Ishikawa (cell line): ENCODE measurements around the gene RTN4IP1.

ENCODE experiments used
- CREB1 ChIP-seq: IDR thresholded peaks from 2 replicates; pipeline ENCODE4 v1.6.1; 2012; ENCODE audit warnings: low read depth
- EGR1 ChIP-seq: IDR thresholded peaks from 2 replicates; pipeline ENCODE4 v1.6.1; 2012
- EP300 ChIP-seq: IDR thresholded peaks from 2 replicates; pipeline ENCODE4 v1.6.1; 2012; ENCODE audit warnings: borderline replicate concordance
- NFIC ChIP-seq: IDR thresholded peaks from 2 replicates; pipeline ENCODE4 v1.6.1; 2012
- RAD21 ChIP-seq: IDR thresholded peaks from 2 replicates; pipeline ENCODE4 v1.6.1; 2012; ENCODE audit warnings: low read depth
- TAF1 ChIP-seq: IDR thresholded peaks from 2 replicates; pipeline ENCODE4 v1.6.1; 2012; ENCODE audit warnings: low read depth, mild to moderate bottlenecking
- TCF12 ChIP-seq: IDR thresholded peaks from 2 replicates; pipeline ENCODE4 v1.6.1; 2012; ENCODE audit warnings: low read depth
- YY1 ChIP-seq: IDR thresholded peaks from 2 replicates; pipeline ENCODE4 v1.6.1; 2012; ENCODE audit warnings: low read depth
- TF ChIP-seq, protein P1 (sequence below): IDR thresholded peaks from 2 replicates; pipeline ENCODE4 v1.6.1; 2012
- TF ChIP-seq, protein P2 (sequence below): IDR thresholded peaks from 2 replicates; pipeline ENCODE4 v1.6.1; 2012; ENCODE audit warnings: low read depth, mild to moderate bottlenecking

DNA sequence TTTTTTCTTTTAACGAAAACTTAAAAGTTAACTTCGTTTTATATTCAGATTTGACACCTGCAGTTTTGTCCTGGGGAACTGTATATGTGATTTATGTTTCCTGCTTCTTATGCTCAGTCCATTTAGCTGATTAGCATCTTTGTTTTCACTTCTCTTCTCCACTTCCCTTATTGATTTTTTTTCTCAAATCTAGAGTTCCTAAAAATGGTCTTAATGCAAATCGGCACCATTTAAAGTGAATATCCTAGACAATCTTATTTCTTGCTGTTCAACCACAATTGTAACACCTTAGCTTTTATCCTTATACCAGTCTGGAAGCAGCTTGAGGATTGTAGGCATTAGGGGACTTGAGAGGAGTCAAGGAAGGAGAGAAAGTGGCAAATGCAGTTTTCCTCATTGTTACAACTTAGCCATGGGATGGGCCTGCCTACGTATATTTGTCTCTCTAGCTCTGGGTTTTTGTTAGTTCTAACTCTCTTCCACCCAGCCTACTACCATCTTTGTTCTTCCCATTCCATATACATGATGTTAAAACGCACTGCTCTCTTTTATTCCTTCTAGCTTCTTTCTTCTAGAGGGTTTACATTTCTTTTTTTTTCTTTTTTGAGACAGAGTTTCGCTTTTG, 8.5 kb upstream of the RTN4IP1 start:
- TF ChIP-seq EGR1 (no peak), CREB1 (no peak), YY1 (no peak), EP300 (no peak), TCF12 (no peak), TAF1 (no peak), NFIC (no peak), RAD21 (no peak)
- TF ChIP-seq, protein P1, sequence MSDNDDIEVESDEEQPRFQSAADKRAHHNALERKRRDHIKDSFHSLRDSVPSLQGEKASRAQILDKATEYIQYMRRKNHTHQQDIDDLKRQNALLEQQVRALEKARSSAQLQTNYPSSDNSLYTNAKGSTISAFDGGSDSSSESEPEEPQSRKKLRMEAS, result no peak
- TF ChIP-seq, protein P2, sequence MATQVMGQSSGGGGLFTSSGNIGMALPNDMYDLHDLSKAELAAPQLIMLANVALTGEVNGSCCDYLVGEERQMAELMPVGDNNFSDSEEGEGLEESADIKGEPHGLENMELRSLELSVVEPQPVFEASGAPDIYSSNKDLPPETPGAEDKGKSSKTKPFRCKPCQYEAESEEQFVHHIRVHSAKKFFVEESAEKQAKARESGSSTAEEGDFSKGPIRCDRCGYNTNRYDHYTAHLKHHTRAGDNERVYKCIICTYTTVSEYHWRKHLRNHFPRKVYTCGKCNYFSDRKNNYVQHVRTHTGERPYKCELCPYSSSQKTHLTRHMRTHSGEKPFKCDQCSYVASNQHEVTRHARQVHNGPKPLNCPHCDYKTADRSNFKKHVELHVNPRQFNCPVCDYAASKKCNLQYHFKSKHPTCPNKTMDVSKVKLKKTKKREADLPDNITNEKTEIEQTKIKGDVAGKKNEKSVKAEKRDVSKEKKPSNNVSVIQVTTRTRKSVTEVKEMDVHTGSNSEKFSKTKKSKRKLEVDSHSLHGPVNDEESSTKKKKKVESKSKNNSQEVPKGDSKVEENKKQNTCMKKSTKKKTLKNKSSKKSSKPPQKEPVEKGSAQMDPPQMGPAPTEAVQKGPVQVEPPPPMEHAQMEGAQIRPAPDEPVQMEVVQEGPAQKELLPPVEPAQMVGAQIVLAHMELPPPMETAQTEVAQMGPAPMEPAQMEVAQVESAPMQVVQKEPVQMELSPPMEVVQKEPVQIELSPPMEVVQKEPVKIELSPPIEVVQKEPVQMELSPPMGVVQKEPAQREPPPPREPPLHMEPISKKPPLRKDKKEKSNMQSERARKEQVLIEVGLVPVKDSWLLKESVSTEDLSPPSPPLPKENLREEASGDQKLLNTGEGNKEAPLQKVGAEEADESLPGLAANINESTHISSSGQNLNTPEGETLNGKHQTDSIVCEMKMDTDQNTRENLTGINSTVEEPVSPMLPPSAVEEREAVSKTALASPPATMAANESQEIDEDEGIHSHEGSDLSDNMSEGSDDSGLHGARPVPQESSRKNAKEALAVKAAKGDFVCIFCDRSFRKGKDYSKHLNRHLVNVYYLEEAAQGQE, result no peak
